HepG2 (cell line): ENCODE measurements around the gene ARHGAP45. TPM values are rescaled to one million over a fixed set of nuclear protein-coding genes. Genes with fewer than 3 reads are reported as not detected.

ENCODE experiments used
- BRCA1 ChIP-seq: sonication (generic); formaldehyde crosslinking; IDR thresholded peaks from 2 replicates; pipeline ENCODE4 v1.4.0; 2020; ENCODE audit warnings: missing genetic modification reagents
- DMAP1 ChIP-seq: IDR thresholded peaks from 2 replicates; pipeline ENCODE4 v1.6.1; 2016
- FOXO1 ChIP-seq: sonication (generic); formaldehyde crosslinking; IDR thresholded peaks from 2 replicates; pipeline ENCODE4 v1.4.0; 2020; ENCODE audit warnings: missing genetic modification reagents
- HOXA3 ChIP-seq: sonication (generic); formaldehyde crosslinking; IDR thresholded peaks from 2 replicates; pipeline ENCODE4 v1.5.0; 2020; ENCODE audit warnings: missing genetic modification reagents
- NR2F6 ChIP-seq, 2 experiments: IDR thresholded peaks; 2 replicates each; pipeline ENCODE4 v1.6.1; 2016; ENCODE audit warnings: antibody characterized with exemption in 1 of 2, mild to moderate bottlenecking in 1 of 2
- REPIN1 ChIP-seq: sonication (generic); formaldehyde crosslinking; IDR thresholded peaks from 2 replicates; pipeline ENCODE4 v1.8.0; 2022; ENCODE audit warnings: missing genetic modification reagents, low read depth, mild to moderate bottlenecking, borderline replicate concordance
- ZFP36L2 ChIP-seq: sonication (generic); formaldehyde crosslinking; IDR thresholded peaks from 2 replicates; pipeline ENCODE4 v1.4.0; 2020; ENCODE audit warnings: missing genetic modification reagents
- ZNF331 ChIP-seq: sonication (generic); formaldehyde crosslinking; IDR thresholded peaks from 2 replicates; pipeline ENCODE4 v1.4.0; 2020; ENCODE audit warnings: missing genetic modification reagents
- ZNF543 ChIP-seq: sonication (generic); formaldehyde crosslinking; IDR thresholded peaks from 2 replicates; pipeline ENCODE4 v1.4.0; 2020; ENCODE audit warnings: mild to moderate bottlenecking, missing genetic modification reagents
- ZNF761 ChIP-seq: sonication (generic); formaldehyde crosslinking; conservative IDR thresholded peaks from 2 replicates; pipeline ENCODE4 v1.4.0; 2020; ENCODE audit warnings: mild to moderate bottlenecking, missing genetic modification reagents
- ZNF850 ChIP-seq: sonication (generic); formaldehyde crosslinking; conservative IDR thresholded peaks from 2 replicates; pipeline ENCODE4 v1.9.0; 2021; ENCODE audit warnings: mild to moderate bottlenecking, missing genetic modification reagents
- polyA plus RNA-seq, 8 experiments: library from polyadenylated mRNA; depleted of rRNA in 3 of 8; stranded (reverse) in 7 of 8; unstranded in 1 of 8; fragments of >200 nt; fragmentation: Illumina TruSeq in 4 of 8; extraction: Trizol in 4 of 8; gene quantifications; 2 replicates each; pipeline versions ENCODE4 v1.2.1 to v1.2.3, GENCODE V29; 2011 to 2016; ENCODE audit warnings: low read depth in 4 of 8, missing spikeins in 1 of 8, mixed read lengths in 1 of 8; ENCODE audit not compliant: insufficient read depth in 1 of 8
- total RNA-seq, 5 experiments: library from RNA; depleted of rRNA; stranded (reverse); fragments of >200 nt; fragmentation: Illumina TruSeq; extraction: Trizol; gene quantifications; 2 replicates each; pipeline ENCODE4 v1.2.3, GENCODE V29; 2016; ENCODE audit warnings: low read depth in 1 of 5
- TF ChIP-seq, protein P1 (sequence below): sonication (generic); formaldehyde crosslinking; IDR thresholded peaks from 2 replicates; pipeline ENCODE4 v1.4.0; 2020; ENCODE audit warnings: mild to moderate bottlenecking, missing genetic modification reagents
- TF ChIP-seq, protein P2 (sequence below): sonication (generic); formaldehyde crosslinking; IDR thresholded peaks from 2 replicates; pipeline ENCODE4 v1.5.0; 2020; ENCODE audit warnings: mild to moderate bottlenecking, missing genetic modification reagents
- TF ChIP-seq, protein P3 (sequence below): IDR thresholded peaks from 2 replicates; pipeline ENCODE4 v1.6.1; 2016; ENCODE audit warnings: mild to moderate bottlenecking, missing biosample characterization, missing genetic modification reagents
- TF ChIP-seq, protein P4 (sequence below): sonication (generic); formaldehyde crosslinking; IDR thresholded peaks from 2 replicates; pipeline ENCODE4 v1.4.0; 2020; ENCODE audit warnings: missing genetic modification reagents
- TF ChIP-seq, protein P5 (sequence below): IDR thresholded peaks from 2 replicates; pipeline ENCODE4 v1.6.1; 2016; ENCODE audit warnings: control low read depth

The ARHGAP45 gene
- total and polyA plus RNA-seq, 2 of the 13 experiments (the other 11 are each of a cell fraction or from before 2014, with no cell fraction given), result 0.84 to 32.0 TPM

DNA sequence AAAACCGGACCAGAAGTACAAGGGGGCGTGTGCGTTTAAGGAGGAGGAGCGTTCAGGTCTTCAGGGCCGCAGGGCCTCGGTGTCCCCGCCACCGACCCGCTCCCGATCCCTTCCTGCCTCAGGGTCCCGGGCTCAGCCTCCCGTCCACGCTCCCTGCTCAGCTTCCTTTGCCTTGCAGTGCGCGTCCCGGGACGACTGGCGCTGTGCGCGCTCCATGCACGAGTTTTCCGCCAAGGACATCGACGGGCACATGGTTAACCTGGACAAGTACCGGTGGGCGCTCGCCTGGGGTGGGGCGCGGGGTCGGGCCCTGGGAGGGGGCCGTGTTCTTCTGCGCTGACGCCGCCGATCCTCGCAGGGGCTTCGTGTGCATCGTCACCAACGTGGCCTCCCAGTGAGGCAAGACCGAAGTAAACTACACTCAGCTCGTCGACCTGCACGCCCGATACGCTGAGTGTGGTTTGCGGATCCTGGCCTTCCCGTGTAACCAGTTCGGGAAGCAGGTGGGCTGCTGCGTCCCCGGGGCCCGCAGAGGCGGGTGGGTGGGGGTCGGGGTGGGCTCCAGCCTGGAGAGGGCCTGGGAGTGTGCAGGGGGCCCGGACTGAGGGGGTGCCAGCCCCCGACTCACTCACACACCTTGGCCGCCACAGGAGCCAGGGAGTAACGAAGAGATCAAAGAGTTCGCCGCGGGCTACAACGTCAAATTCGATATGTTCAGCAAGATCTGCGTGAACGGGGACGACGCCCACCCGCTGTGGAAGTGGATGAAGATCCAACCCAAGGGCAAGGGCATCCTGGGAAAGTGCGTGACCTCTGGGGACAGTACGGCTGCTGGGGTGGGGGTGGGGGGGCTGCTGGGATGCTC lies 38.3 kb downstream of the ARHGAP45 start (continued):
- TF ChIP-seq BRCA1 (no peak), ZFP36L2 (no peak), REPIN1 (0 out of 2 replicates have a peak, but pooled peaks have one; percentile 24), NR2F6 (IDR thresholded peaks at IDR 0.05) (no peak), NR2F6 (CRISPR knock-in tag; IDR thresholded peaks at IDR 0.05) (0 out of 2 replicates have a peak, but pooled peaks have one; percentile 2), ZNF761 (CRISPR knock-in tag) (no peak), DMAP1 (CRISPR knock-in tag) (peak; percentile 66; the same call in 1 of the 2 replicates), ZNF543 (CRISPR knock-in tag) (no peak), FOXO1 (CRISPR knock-in tag) (no peak), ZNF850 (CRISPR knock-in tag) (no peak), ZNF331 (no peak), HOXA3 (peak; percentile 42; the same call in 1 of the 2 replicates)
- TF ChIP-seq, protein P1, sequence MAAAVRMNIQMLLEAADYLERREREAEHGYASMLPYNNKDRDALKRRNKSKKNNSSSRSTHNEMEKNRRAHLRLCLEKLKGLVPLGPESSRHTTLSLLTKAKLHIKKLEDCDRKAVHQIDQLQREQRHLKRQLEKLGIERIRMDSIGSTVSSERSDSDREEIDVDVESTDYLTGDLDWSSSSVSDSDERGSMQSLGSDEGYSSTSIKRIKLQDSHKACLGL, result peak; percentile 66; the same call in 1 of the 2 replicates
- TF ChIP-seq, protein P2, sequence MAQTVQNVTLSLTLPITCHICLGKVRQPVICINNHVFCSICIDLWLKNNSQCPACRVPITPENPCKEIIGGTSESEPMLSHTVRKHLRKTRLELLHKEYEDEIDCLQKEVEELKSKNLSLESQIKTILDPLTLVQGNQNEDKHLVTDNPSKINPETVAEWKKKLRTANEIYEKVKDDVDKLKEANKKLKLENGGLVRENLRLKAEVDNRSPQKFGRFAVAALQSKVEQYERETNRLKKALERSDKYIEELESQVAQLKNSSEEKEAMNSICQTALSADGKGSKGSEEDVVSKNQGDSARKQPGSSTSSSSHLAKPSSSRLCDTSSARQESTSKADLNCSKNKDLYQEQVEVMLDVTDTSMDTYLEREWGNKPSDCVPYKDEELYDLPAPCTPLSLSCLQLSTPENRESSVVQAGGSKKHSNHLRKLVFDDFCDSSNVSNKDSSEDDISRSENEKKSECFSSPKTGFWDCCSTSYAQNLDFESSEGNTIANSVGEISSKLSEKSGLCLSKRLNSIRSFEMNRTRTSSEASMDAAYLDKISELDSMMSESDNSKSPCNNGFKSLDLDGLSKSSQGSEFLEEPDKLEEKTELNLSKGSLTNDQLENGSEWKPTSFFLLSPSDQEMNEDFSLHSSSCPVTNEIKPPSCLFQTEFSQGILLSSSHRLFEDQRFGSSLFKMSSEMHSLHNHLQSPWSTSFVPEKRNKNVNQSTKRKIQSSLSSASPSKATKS (CRISPR knock-in tag), result no peak
- TF ChIP-seq, protein P3, sequence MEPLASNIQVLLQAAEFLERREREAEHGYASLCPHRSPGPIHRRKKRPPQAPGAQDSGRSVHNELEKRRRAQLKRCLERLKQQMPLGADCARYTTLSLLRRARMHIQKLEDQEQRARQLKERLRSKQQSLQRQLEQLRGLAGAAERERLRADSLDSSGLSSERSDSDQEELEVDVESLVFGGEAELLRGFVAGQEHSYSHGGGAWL (CRISPR knock-in tag), result no peak
- TF ChIP-seq, protein P4, sequence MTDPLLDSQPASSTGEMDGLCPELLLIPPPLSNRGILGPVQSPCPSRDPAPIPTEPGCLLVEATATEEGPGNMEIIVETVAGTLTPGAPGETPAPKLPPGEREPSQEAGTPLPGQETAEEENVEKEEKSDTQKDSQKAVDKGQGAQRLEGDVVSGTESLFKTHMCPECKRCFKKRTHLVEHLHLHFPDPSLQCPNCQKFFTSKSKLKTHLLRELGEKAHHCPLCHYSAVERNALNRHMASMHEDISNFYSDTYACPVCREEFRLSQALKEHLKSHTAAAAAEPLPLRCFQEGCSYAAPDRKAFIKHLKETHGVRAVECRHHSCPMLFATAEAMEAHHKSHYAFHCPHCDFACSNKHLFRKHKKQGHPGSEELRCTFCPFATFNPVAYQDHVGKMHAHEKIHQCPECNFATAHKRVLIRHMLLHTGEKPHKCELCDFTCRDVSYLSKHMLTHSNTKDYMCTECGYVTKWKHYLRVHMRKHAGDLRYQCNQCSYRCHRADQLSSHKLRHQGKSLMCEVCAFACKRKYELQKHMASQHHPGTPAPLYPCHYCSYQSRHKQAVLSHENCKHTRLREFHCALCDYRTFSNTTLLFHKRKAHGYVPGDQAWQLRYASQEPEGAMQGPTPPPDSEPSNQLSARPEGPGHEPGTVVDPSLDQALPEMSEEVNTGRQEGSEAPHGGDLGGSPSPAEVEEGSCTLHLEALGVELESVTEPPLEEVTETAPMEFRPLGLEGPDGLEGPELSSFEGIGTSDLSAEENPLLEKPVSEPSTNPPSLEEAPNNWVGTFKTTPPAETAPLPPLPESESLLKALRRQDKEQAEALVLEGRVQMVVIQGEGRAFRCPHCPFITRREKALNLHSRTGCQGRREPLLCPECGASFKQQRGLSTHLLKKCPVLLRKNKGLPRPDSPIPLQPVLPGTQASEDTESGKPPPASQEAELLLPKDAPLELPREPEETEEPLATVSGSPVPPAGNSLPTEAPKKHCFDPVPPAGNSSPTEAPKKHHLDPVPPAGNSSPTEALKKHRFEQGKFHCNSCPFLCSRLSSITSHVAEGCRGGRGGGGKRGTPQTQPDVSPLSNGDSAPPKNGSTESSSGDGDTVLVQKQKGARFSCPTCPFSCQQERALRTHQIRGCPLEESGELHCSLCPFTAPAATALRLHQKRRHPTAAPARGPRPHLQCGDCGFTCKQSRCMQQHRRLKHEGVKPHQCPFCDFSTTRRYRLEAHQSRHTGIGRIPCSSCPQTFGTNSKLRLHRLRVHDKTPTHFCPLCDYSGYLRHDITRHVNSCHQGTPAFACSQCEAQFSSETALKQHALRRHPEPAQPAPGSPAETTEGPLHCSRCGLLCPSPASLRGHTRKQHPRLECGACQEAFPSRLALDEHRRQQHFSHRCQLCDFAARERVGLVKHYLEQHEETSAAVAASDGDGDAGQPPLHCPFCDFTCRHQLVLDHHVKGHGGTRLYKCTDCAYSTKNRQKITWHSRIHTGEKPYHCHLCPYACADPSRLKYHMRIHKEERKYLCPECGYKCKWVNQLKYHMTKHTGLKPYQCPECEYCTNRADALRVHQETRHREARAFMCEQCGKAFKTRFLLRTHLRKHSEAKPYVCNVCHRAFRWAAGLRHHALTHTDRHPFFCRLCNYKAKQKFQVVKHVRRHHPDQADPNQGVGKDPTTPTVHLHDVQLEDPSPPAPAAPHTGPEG, result no peak
- TF ChIP-seq, protein P5, sequence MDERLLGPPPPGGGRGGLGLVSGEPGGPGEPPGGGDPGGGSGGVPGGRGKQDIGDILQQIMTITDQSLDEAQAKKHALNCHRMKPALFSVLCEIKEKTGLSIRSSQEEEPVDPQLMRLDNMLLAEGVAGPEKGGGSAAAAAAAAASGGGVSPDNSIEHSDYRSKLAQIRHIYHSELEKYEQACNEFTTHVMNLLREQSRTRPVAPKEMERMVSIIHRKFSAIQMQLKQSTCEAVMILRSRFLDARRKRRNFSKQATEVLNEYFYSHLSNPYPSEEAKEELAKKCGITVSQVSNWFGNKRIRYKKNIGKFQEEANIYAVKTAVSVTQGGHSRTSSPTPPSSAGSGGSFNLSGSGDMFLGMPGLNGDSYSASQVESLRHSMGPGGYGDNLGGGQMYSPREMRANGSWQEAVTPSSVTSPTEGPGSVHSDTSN (CRISPR knock-in tag), result no peak
